OCI-LY3 (cell line): ENCODE data around the gene MTA1.

ENCODE experiments used
- H2AFZ ChIP-seq: fragments of 200-600, 300-600 bp; shearing (Covaris generic); 2 replicates; pipeline ENCODE4 v1.6.0; 2014; ENCODE audit warnings: antibody characterized with exemption, low read depth, low read length
- H3K27ac ChIP-seq: fragments of 200-600, 300-600 bp; sonication (generic); 2 replicates; pipeline ENCODE4 v1.5.1; 2014; ENCODE audit warnings: mild to moderate bottlenecking, low read length, moderate library complexity, mixed read lengths
- H3K27me3 ChIP-seq: fragments of 200-600, 300-600 bp; sonication (generic); 2 replicates; pipeline ENCODE4 v1.6.1; 2014; ENCODE audit warnings: low read depth, low read length, mixed read lengths
- H3K36me3 ChIP-seq: fragments of 200-600, 300-600 bp; sonication (generic); replicated peaks from 2 replicates; pipeline ENCODE3; 2014; ENCODE audit warnings: low read depth, low read length, mixed read lengths
- H3K4me1 ChIP-seq: fragments of 300-600, 200-600 bp; sonication (generic); 2 replicates; pipeline ENCODE4 v1.6.1; 2014; ENCODE audit warnings: low read length, mixed read lengths
- H3K4me2 ChIP-seq: fragments of 200-600, 300-600 bp; sonication (generic); 2 replicates; pipeline ENCODE4 v1.6.1; 2014; ENCODE audit warnings: low read length, mixed read lengths
- H3K4me3 ChIP-seq: fragments of 300-600, 200-600 bp; sonication (generic); 2 replicates; pipeline ENCODE4 v1.5.1; 2014; ENCODE audit warnings: antibody characterized with exemption, mild to moderate bottlenecking, low read length, moderate library complexity
- H3K79me2 ChIP-seq: fragments of 300-600, 200-600 bp; shearing (Covaris generic); 2 replicates; pipeline ENCODE4 v1.6.1; 2014; ENCODE audit warnings: mild to moderate bottlenecking, low read length, mixed read lengths
- H3K9ac ChIP-seq: fragments of 300-600, 200-600 bp; shearing (Covaris generic); 2 replicates; pipeline ENCODE4 v1.6.0; 2014; ENCODE audit warnings: mild to moderate bottlenecking, low read length, moderate library complexity
- H3K9me3 ChIP-seq: fragments of 200-600, 300-600 bp; shearing (Covaris generic); 2 replicates; pipeline ENCODE4 v1.6.1; 2014; ENCODE audit warnings: low read length, mixed read lengths; ENCODE audit not compliant: insufficient read depth
- H4K20me1 ChIP-seq: fragments of 200-600, 300-600 bp; sonication (generic); 2 replicates; pipeline ENCODE4 v1.6.1; 2016; ENCODE audit warnings: low read length, mixed read lengths; ENCODE audit not compliant: insufficient read depth
- CTCF ChIP-seq: fragments of 200-600, 300-600 bp; sonication (generic); IDR thresholded peaks from 2 replicates; pipeline ENCODE4 v1.5.1; 2014; ENCODE audit warnings: antibody characterized with exemption, low read length, low read depth
- EZH2phosphoT487 ChIP-seq: fragments of 200-600 bp; shearing (Covaris generic); IDR thresholded peaks from 2 replicates; pipeline ENCODE4 v1.6.1; 2018; ENCODE audit warnings: antibody characterized with exemption, mixed run types, low read depth

Gene MTA1

DNA sequence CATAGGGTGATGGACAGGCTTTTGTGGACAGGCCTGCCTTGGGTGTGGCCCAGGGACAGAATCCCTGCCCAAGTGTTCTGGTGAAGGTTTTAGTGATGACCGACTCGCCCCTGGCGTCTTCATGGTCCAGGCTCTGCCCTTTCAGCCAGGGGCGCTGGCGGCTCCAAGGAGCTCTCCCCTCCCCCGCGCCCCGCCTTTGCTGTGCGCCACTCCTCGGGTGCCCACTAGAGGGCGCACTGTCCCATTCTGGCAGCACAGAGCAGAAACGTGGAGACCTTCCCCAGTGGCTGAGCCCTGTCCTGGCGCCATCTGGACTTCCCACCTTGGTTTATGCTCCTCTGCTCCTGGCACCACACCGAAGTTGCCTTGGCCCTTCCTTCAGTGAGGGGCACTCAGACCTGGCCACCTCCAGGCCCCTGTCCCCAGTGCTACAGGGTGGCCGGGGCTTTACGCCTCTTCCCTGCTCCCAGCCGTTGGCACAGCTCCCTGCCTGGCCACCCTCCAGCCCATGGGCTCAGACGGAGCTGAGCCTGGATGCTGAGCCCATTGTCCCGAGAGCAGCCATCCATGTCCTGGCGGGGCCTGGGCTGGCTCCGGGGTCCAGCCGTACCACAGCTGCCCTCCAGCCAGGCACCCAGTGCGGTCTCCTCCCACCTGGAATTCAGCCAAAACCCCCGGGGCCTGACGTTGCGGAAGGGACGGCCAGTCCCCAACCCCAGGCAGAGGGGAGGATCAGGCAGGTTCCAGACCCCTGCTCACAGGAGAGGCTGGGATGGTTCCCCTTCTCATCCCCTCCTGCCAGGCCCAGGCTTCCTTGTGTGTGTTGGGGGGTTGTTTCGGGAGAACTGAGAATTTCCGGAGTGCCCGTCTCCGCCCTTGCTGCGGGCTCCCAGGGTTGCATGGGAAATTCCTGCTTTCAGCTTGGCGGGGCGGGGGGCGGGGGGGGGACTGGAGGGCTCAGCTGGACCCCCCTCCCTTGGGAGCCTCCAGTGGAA lies 61.5 kb downstream of the MTA1 start:
- no peaks in the 10 kb centered on the region for H3K36me3 ChIP-seq
- H3K79me2 ChIP-seq: no peaks in the 10 kb centered on the region
- no peaks in the 10 kb centered on the region for H3K9me3 ChIP-seq
- peaks cover 19% of the 10 kb centered on the region for H3K27me3 ChIP-seq
- H3K4me2 ChIP-seq: peak overlapping the region; percentile 93
- peak overlapping the region; percentile 69 for H3K9ac ChIP-seq
- H4K20me1 ChIP-seq: no peaks in the 10 kb centered on the region
- no peak overlapping the region for H3K27ac ChIP-seq
- peaks cover 19% of the 10 kb centered on the region for H3K4me1 ChIP-seq
- peak overlapping the region; percentile 75 for H3K4me3 ChIP-seq
- TF ChIP-seq EZH2phosphoT487: no peak
- peak; percentile 90 for TF ChIP-seq CTCF
- H2AFZ ChIP-seq: peak overlapping the region; percentile 69; the same call in 1 of the 2 replicates

- Histone ChIP-seq H3K9me3 (no peaks in the 10 kb centered on the region), H3K4me2 (peak overlapping the region; percentile 93), H3K4me3 (peak overlapping the region; percentile 75), H3K9ac (peak overlapping the region; percentile 26; the same call in 1 of the 2 replicates), H3K79me2 (no peaks in the 10 kb centered on the region), H2AFZ (no peak overlapping the region), H3K27ac (no peak overlapping the region), H3K27me3 (peaks cover 25% of the 10 kb centered on the region), H3K36me3 (no peaks in the 10 kb centered on the region), H4K20me1 (no peaks in the 10 kb centered on the region), H3K4me1 (peaks cover 26% of the 10 kb centered on the region)
- no peak for TF ChIP-seq EZH2phosphoT487
- TF ChIP-seq CTCF: peak; percentile 18
Measured at GRCh38 chr14:105481886-105482457, 62.3 kb downstream of the MTA1 start.

- Histone ChIP-seq H3K4me3 (no peak overlapping the region), H3K4me1 (peaks cover 26% of the 10 kb centered on the region), H3K9ac (no peak overlapping the region)
Measured at GRCh38 chr14:105482486-105483110, 63.0 kb downstream of the MTA1 start.

More at GRCh38 chr14:105482486-105483110, 63.0 kb downstream of the MTA1 start:
- Histone ChIP-seq H3K36me3 (no peaks in the 10 kb centered on the region), H3K9me3 (no peaks in the 10 kb centered on the region), H3K4me2 (0 out of 2 replicates have a peak overlapping the region, but pooled peaks have one; percentile 93), H3K27me3 (peaks cover 25% of the 10 kb centered on the region), H2AFZ (no peak overlapping the region), H4K20me1 (no peaks in the 10 kb centered on the region), H3K27ac (no peak overlapping the region), H3K79me2 (no peaks in the 10 kb centered on the region; the same call in 1 of the 2 replicates)
- TF ChIP-seq CTCF (no peak), EZH2phosphoT487 (no peak)
